Heart right ventricle (tissue), 16 donors: Measurements from ENCODE around the gene ATOX1. TPM values are rescaled to one million over a fixed set of nuclear protein-coding genes. Genes with fewer than 3 reads are reported as not detected.

ENCODE experiments used
- ATAC-seq, 8 donors: fragments of 200-7000 bp; cut with Tn5 transposase; one replicate each; pipeline ENCODE4 v1.9.1; 2020; ENCODE audit warnings: mild to moderate bottlenecking in 8 of 8, moderate library complexity in 8 of 8, moderate number of reproducible peaks in 1 of 8
- DNase-seq, 2 donors: peaks; one replicate each; pipeline ENCODE4 v3.0.0-alpha.2; 2020
- H3K27ac ChIP-seq, 10 donors: fragments of 200-600 bp; sonication (generic) in 2 of 10; one replicate each; pipeline versions ENCODE4 v1.5.0 to v1.8.0; 2020 to 2022; ENCODE audit warnings: mild to moderate bottlenecking in 3 of 10
- H3K27me3 ChIP-seq, 7 donors: fragments of 200-600 bp; one replicate each; pipeline ENCODE4 v1.8.0; 2021 to 2022; ENCODE audit warnings: mild to moderate bottlenecking in 2 of 7
- H3K36me3 ChIP-seq, 9 donors: fragments of 200-600 bp; sonication (generic) in 1 of 9; one replicate each; pipeline versions ENCODE4 v1.5.0 to v1.8.0; 2020 to 2022; ENCODE audit warnings: mild to moderate bottlenecking in 2 of 9
- H3K4me1 ChIP-seq, 9 donors: fragments of 200-600 bp; sonication (generic) in 1 of 9; one replicate each; pipeline versions ENCODE4 v1.5.0 to v1.8.0; 2020 to 2022; ENCODE audit warnings: mild to moderate bottlenecking in 4 of 9
- H3K4me3 ChIP-seq, 10 donors: fragments of 200-600 bp; sonication (generic) in 2 of 10; one replicate each; pipeline versions ENCODE4 v1.5.0 to v1.8.0; 2020 to 2022; ENCODE audit warnings: mild to moderate bottlenecking in 7 of 10, moderate library complexity in 2 of 10
- H3K9me3 ChIP-seq, 11 donors: fragments of 200-600 bp in 10 of 11; sonication (generic) in 2 of 11; one replicate each; pipeline versions ENCODE4 v1.5.0 to v1.8.0; 2013 to 2022; ENCODE audit warnings: mild to moderate bottlenecking in 2 of 11, control low read depth in 1 of 11, moderate library complexity in 1 of 11
- WGBS, 2 donors: extraction: QIAGEN DNeasy Blood & Tissue Kit; methylation state at CpG; one replicate each; pipeline ENCODE4 v1.1.7; 2013; ENCODE audit warnings: inconsistent platforms in 1 of 2; 5-methylcytosine and 5-hydroxymethylcytosine counted together
- intact Hi-C, 10 donors: fragments of 100-400 bp; cut with DNase I; formaldehyde crosslinking; loops; one replicate each; pipeline versions ENCODE4 v1.11.1 to v1.14.2; 2022
- polyA plus RNA-seq, 2 donors: library from polyadenylated mRNA; stranded (reverse); fragments of 200-250 nt; gene quantifications; one replicate each; pipeline ENCODE4 v1.2.3, GENCODE V29; 2013
- total RNA-seq, 10 donors: library from RNA; stranded (reverse); fragmentation: NEBNext Ultra II Directional in 3 of 10; extraction: Animal tissue kit (Norgen Biotek cat#: 25700) in 3 of 10; gene quantifications; one replicate each; pipeline versions ENCODE4 v1.2.1 to v1.2.4, GENCODE V29; 2021 to 2023
- TF ChIP-seq, protein P1 (sequence below), 9 donors: fragments of 200-600 bp; sonication (generic) in 2 of 9; IDR thresholded peaks; one replicate each; pipeline versions ENCODE4 v1.5.0 to v1.8.0; 2021 to 2022; ENCODE audit warnings: antibody characterized with exemption in 9 of 9, mild to moderate bottlenecking in 5 of 9, moderate library complexity in 1 of 9
- donor health status: Arrhythmogenic right ventricular cardiomyopathy.
- donor health status: ischemic (EF 13 %, LVEDD 7.1; RV severe dilation, severe dysfunction).
- donor health status: healthy with polysubstance abuse.
- donor health status: DM: no; HTN: yes; CAD: no.
- donor health status: DM: no; HTN: no; CAD: no.
- donor health status: ischemic (EF 25% LVEDD 6.9; RV normal size, moderate dysfunction).
- donor health status: ischemic (EF 25% LVEDD 5.7; RV mildly dilated, moderate dysfunction).
- donor health status: healthy.
- donor health status: DM: yes; HTN: yes; CAD: no.
- donor health status: Ischemic cardiomyopathy.
- donor health status: ischemic (EF 35%, LVEDD 5.7; RV mildly dilated, moderate dysfunction).
- donor health status: nonischemic (EF 11% LVEDD 7.7; RV severe dilation, severe dysfunction).
- donor health status: DM: yes; HTN: yes; CAD: no.
- donor health status: PGD.
- donor health status: ischemic (EF 29% LVEDD 5.4; RV normal size, mild dysfunction).
- donor health status: nonischemic (EF 23%, LVEDD 6.1; RV moderate dilation, normal function).

The ATOX1 gene
- total and polyA plus RNA-seq, 12 donors = 52.5 to 125 (median 67.3) TPM

DNA sequence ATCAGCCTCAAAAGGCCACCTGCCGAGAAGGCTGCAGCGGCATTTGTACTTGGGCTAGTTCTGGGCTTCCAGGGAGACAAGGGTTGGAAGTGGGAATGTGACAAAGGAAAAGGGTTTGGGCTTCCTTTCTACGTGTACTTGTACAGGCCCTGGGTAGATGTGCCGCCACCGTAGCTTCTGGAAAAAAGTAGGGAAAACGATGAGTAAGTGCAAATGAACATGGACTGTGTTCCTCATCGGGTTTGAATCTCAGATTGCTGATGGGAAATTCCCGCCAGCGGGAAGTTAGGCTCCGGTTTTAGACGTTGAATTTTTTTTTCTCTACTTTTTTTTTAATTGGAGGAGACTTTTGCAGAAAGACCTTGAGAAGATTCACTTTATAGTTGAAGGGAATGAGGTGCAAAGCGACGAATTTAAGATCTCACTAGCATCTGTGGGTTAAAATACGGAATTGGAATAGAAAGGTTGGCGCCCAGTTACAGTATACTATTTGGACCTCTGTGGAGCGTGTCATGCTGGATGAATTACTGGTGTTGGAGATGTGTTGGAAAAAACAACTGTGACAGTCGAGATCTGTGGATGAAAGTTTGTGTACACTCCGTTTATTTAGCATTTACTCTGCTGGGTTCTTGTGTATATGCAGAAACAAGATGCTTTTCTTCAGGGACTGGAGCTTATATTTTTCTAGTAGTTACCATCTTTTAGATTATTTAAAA is 14.6 kb upstream of the ATOX1 start:
- Histone ChIP-seq H3K27me3 (no peaks in the 10 kb centered on the region), H3K4me1 (peaks cover 4 to 67% (median 58%) of the 10 kb centered on the region in 9 donors), H3K4me3 (peak overlapping the region; percentile 79 to 89 (median 82)), H3K36me3 (peaks cover 0 to 16% (median 0%) of the 10 kb centered on the region in 9 donors), H3K9me3 (no peaks in the 10 kb centered on the region), H3K27ac (peak overlapping the region; percentile 72 to 93 (median 86))
- WGBS, 2 donors = 1% methylated on average over 18 of the region's 18 CpGs
- no peak for DNase-seq
- no peak for ATAC-seq
- intact Hi-C loops = no loop called here
- TF ChIP-seq, protein P1, sequence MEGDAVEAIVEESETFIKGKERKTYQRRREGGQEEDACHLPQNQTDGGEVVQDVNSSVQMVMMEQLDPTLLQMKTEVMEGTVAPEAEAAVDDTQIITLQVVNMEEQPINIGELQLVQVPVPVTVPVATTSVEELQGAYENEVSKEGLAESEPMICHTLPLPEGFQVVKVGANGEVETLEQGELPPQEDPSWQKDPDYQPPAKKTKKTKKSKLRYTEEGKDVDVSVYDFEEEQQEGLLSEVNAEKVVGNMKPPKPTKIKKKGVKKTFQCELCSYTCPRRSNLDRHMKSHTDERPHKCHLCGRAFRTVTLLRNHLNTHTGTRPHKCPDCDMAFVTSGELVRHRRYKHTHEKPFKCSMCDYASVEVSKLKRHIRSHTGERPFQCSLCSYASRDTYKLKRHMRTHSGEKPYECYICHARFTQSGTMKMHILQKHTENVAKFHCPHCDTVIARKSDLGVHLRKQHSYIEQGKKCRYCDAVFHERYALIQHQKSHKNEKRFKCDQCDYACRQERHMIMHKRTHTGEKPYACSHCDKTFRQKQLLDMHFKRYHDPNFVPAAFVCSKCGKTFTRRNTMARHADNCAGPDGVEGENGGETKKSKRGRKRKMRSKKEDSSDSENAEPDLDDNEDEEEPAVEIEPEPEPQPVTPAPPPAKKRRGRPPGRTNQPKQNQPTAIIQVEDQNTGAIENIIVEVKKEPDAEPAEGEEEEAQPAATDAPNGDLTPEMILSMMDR (IDR thresholded peaks at IDR 0.05) = no peak

DNA sequence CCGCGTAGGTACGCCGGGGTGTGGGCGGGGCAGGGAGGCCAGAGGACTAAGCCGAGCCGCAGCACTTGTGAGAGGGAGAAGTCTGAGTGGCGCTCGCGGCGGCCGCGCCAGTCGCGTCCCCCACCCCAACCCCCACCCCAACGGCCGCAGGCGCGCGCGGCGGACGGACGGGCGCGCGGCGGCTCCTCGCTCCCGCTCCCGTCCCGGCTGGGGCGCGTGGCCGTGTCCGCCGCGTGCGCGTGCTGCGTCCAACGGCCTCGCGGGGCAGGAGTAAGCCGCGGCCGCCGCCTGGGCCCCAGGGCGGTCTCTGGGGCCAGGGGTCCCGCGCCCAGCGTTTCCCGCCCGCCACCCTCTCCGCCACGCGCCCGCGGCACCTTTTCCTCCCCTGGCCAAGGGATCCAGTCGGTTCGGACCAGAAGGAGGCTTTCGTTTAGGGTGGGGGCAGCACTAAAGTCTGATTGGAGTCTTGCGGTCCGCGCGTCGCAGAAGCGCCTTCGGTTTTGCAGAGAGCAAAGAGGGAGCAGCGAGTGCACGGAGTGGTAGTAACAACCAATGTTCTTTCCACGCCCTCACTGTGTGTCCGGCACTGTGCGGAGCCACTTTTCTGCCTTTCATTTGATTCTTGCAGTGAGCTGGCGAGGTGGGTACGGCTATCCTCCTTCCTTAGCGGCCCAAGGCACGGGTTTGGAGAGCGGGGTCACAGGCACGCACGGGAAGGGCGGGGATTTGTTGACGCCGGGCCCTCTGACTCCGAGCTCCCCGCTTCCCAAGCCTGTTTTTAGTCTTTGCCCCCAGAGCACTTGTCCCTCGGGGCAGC is 13.8 kb upstream of the ATOX1 start:
- peaks cover 0 to 8% (median 0%) of the 10 kb centered on the region in 9 donors for H3K36me3 ChIP-seq
- ATAC-seq (peak in 3 of 8 donors; percentile 10 to 16 (median 13)), DNase-seq (peak; percentile 35 to 37)
- 0% methylated on average over 65 to 87 of the region's 87 CpGs for WGBS, 2 donors
- no peaks in the 10 kb centered on the region for H3K27me3 ChIP-seq
- H3K27ac ChIP-seq = peak overlapping the region; percentile 72 to 93 (median 86)
- peaks cover 4 to 59% (median 51%) of the 10 kb centered on the region in 9 donors for H3K4me1 ChIP-seq
- H3K4me3 ChIP-seq = peak overlapping the region; percentile 79 to 89 (median 82)
- intact Hi-C loops = no loop called here
- no peaks in the 10 kb centered on the region for H3K9me3 ChIP-seq
- TF ChIP-seq, protein P1 (IDR thresholded peaks at IDR 0.05) = no peak

DNA sequence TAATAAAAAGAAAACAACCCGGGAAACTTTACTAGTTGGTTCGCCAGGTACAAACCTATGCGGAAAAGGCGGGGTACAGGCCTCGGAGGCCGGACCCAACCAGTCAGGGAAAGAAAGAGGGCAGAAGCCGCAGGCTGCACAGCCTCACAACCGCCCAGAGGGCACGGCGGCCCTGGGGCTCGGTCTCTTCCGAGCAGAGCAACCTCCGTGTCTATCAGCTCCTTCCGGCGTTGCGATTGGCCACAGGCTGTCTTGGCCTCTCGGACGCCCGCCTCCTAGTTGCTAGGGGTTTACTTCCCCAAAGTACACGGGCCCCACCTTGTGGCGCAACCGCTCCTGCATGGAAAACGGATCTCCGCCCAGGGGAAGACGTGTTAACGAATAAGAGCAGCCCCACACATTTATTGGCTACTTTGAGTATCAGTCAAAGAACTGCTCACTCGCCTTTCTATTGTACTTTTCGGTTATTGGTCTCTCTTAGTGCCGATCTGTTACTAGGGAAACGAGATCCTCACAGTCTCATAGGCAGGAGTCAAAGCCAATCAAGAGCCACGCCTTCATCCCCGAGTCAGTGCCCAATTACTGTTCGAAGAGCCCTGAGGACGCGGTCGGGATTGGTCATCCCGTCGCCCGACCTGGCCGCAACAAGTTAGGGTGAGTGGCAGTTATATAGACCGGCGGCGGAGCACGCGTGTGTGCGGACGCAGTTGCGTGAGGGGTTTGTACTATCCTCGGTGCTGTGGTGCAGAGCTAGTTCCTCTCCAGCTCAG is 13.0 kb upstream of the ATOX1 start, which contains the start of gene G3BP1:
Gene G3BP1, plus strand, starts transcription at position 696 of the 770 bp plus-strand sequence. CDS start 14,667 bp downstream, outside the sequence.
- intact Hi-C loops = loop anchor here in 1 of 10 donors (1.0 kb wide), 1 partner anchor 13 kb away; the partner anchor contains the start of gene ATOX1
- ATAC-seq = peak; percentile 91 to 96 (median 94)
- peak; percentile 99 to 100 for DNase-seq
- H3K27ac ChIP-seq = peak within 1 kb of the TSS; percentile 94 to 100 (median 98)
- TF ChIP-seq, protein P1 (IDR thresholded peaks at IDR 0.05) = peak; percentile 33 to 87 (median 76)
- H3K4me3 ChIP-seq = peak within 1 kb of the TSS; percentile 79 to 89 (median 82)
- peaks cover 0 to under 1% (median 0%) of the 10 kb centered on the region in 9 donors for H3K36me3 ChIP-seq
- peaks cover 4 to 51% (median 44%) of the 10 kb centered on the region in 9 donors for H3K4me1 ChIP-seq
- no peaks in the 10 kb centered on the region for H3K9me3 ChIP-seq
- no peaks in the 10 kb centered on the region for H3K27me3 ChIP-seq
- 0% methylated on average over 49 of the region's 49 CpGs for WGBS, 2 donors
